Uterus (tissue), 4 donors: Measurements from ENCODE around the gene HDDC2. TPM values are rescaled to one million over a fixed set of nuclear protein-coding genes. Genes with fewer than 3 reads are reported as not detected.

Experiments used
- DNase-seq, 2 donors: peaks; one replicate each; pipeline ENCODE4 v3.0.0-alpha.2; 2019 to 2020
- H3K27ac ChIP-seq, 2 donors: fragments of 200-600 bp; sonication (generic); 1 replicate in 1 of 2; 2 replicates in 1 of 2; pipeline ENCODE4 v1.5.1; 2016 to 2018
- H3K27me3 ChIP-seq, 2 donors: fragments of 200-600 bp; sonication (generic); one replicate each; pipeline ENCODE4 v1.5.1; 2018 to 2019; ENCODE audit warnings: control low read depth in 1 of 2
- H3K36me3 ChIP-seq, 2 donors: fragments of 200-600 bp; sonication (generic); one replicate each; pipeline ENCODE4 v1.5.1; 2019; ENCODE audit warnings: control low read depth in 1 of 2
- H3K4me1 ChIP-seq, 2 donors: fragments of 200-600 bp; sonication (generic); one replicate each; pipeline ENCODE4 v1.5.1; 2018 to 2019; ENCODE audit warnings: control low read depth in 1 of 2
- H3K4me3 ChIP-seq, 2 donors: fragments of 200-600 bp; sonication (generic); 1 replicate in 1 of 2; 2 replicates in 1 of 2; pipeline ENCODE4 v1.5.1; 2018 to 2019; ENCODE audit warnings: mild to moderate bottlenecking in 1 of 2
- H3K9me3 ChIP-seq, 2 donors: fragments of 200-600 bp; sonication (generic); one replicate each; pipeline ENCODE4 v1.5.1; 2019; ENCODE audit warnings: control low read depth in 1 of 2
- POLR2A ChIP-seq, 2 donors: fragments of 450-650 bp; IDR thresholded peaks; one replicate each; pipeline ENCODE4 v1.6.1; 2016; ENCODE audit warnings: antibody characterized with exemption in 2 of 2, mild to moderate bottlenecking in 1 of 2, moderate library complexity in 1 of 2
- intact Hi-C: fragments of 100-400 bp; cut with DNase I; formaldehyde crosslinking; loops from one replicate; pipeline ENCODE4 v1.15.1; 2023; ENCODE audit warnings: low total_unique reads
- total RNA-seq, 4 donors: library from RNA; depleted of rRNA in 3 of 4; stranded (reverse); fragments of >200 nt in 3 of 4; gene quantifications; one replicate each; pipeline versions ENCODE4 v1.1.0 to v1.2.4, GENCODE V29; 2014 to 2023
- TF ChIP-seq, protein P1 (sequence below), 4 experiments: fragments of 200-600 bp in 2 of 4; fragments of 450-650 bp in 2 of 4; sonication (generic) in 2 of 4; IDR thresholded peaks; one replicate each; pipeline ENCODE4 v1.5.1; 2016 to 2019; ENCODE audit warnings: antibody characterized with exemption in 4 of 4, mild to moderate bottlenecking in 2 of 4, moderate library complexity in 1 of 4
- donor health status: DM: yes; HTN: yes; CAD: no.

Gene HDDC2
- total RNA-seq, 4 donors from 2014 or later: 11.3 to 45.2 (median 36.0) TPM

DNA sequence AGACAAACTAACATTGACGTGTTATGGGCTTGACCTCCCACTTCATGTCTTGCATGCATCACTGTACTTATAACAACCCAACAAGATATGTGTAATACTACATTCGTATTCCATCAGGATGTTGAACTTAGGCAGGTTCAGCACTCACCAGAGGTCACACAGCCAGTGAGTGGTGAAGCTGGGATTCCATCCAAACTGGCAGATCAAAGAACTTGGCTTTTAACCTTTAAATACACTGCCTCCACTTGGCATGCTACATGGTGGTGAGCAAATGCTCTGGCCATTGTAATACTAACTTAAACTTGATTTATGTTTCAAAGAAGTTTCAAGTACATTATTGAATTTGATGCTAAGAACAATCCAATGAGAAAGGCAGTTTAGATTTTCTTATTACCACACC is 10.7 kb upstream of the HDDC2 start:
- TF ChIP-seq, protein P1, sequence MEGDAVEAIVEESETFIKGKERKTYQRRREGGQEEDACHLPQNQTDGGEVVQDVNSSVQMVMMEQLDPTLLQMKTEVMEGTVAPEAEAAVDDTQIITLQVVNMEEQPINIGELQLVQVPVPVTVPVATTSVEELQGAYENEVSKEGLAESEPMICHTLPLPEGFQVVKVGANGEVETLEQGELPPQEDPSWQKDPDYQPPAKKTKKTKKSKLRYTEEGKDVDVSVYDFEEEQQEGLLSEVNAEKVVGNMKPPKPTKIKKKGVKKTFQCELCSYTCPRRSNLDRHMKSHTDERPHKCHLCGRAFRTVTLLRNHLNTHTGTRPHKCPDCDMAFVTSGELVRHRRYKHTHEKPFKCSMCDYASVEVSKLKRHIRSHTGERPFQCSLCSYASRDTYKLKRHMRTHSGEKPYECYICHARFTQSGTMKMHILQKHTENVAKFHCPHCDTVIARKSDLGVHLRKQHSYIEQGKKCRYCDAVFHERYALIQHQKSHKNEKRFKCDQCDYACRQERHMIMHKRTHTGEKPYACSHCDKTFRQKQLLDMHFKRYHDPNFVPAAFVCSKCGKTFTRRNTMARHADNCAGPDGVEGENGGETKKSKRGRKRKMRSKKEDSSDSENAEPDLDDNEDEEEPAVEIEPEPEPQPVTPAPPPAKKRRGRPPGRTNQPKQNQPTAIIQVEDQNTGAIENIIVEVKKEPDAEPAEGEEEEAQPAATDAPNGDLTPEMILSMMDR (IDR thresholded peaks at IDR 0.05): no peak
- Histone ChIP-seq H3K9me3 (no peaks in the 10 kb centered on the region), H3K27me3 (no peaks in the 10 kb centered on the region), H3K4me3 (no peak overlapping the region), H3K36me3 (no peaks in the 10 kb centered on the region), H3K27ac (no peak overlapping the region), H3K4me1 (no peaks in the 10 kb centered on the region)
- no peak for DNase-seq
- intact Hi-C loops: loop anchor here (5.0 kb wide), 1 partner anchor 455 kb away; no protein-coding TSS in a partner anchor

DNA sequence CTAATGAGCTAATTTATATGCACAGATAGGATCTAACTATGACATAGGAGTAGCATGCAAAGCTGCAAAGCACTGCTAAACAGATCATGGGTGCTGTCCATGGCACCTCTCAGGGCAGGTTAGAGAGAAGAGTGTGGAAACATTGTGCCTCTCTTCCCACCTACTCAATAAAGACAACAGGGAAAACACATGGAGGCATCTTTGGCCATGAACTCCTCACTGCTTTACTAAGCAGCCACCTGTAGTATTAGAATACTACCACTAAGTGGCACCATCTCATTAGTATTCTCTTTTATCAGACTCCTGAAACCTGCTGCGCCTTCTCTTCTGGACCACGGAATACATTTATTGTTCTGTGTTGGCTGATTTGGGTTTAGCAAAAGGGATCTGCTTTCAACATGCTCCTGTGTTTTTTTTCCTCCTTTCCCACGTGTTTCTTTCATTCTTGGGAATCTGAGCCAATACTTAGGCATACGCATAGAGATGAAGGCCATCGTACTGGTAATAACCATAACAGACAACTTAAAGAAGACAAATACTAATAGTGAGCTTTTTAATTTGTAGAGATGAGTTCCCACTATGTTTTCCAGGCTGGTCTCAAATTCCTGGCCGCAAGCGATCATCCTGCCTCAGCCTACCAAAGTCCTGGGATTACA is 9.4 kb upstream of the HDDC2 start:
- Histone ChIP-seq H3K4me3 (no peak overlapping the region), H3K9me3 (no peaks in the 10 kb centered on the region), H3K27me3 (no peaks in the 10 kb centered on the region), H3K27ac (no peak overlapping the region), H3K4me1 (no peaks in the 10 kb centered on the region), H3K36me3 (no peaks in the 10 kb centered on the region)
- intact Hi-C loops: loop anchor here (5.0 kb wide), 1 partner anchor 456 kb away; no protein-coding TSS in a partner anchor
- no peak for TF ChIP-seq POLR2A (IDR thresholded peaks at IDR 0.05)
- TF ChIP-seq, protein P1 (IDR thresholded peaks at IDR 0.05): peak; percentile 66 to 85 (median 76)
- no peak for DNase-seq

GRCh38 chr6:125307964-125308615 is 6.3 kb upstream of the HDDC2 start:
- Histone ChIP-seq H3K27ac (no peak overlapping the region), H3K27me3 (no peaks in the 10 kb centered on the region), H3K36me3 (no peaks in the 10 kb centered on the region), H3K4me1 (no peaks in the 10 kb centered on the region), H3K4me3 (no peak overlapping the region), H3K9me3 (no peaks in the 10 kb centered on the region)
- intact Hi-C loops: no loop called here
- no peak for TF ChIP-seq POLR2A (IDR thresholded peaks at IDR 0.05)
- TF ChIP-seq, protein P1 (IDR thresholded peaks at IDR 0.05): no peak
- DNase-seq: no peak

GRCh38 chr6:125307150-125307838 is 5.5 kb upstream of the HDDC2 start:
- Histone ChIP-seq H3K4me3 (no peak overlapping the region), H3K36me3 (no peaks in the 10 kb centered on the region), H3K27me3 (no peaks in the 10 kb centered on the region), H3K27ac (no peak overlapping the region), H3K9me3 (no peaks in the 10 kb centered on the region), H3K4me1 (no peaks in the 10 kb centered on the region)
- no peak for DNase-seq
- TF ChIP-seq, protein P1 (IDR thresholded peaks at IDR 0.05): no peak
- no peak for TF ChIP-seq POLR2A (IDR thresholded peaks at IDR 0.05)
- intact Hi-C loops: no loop called here

DNA sequence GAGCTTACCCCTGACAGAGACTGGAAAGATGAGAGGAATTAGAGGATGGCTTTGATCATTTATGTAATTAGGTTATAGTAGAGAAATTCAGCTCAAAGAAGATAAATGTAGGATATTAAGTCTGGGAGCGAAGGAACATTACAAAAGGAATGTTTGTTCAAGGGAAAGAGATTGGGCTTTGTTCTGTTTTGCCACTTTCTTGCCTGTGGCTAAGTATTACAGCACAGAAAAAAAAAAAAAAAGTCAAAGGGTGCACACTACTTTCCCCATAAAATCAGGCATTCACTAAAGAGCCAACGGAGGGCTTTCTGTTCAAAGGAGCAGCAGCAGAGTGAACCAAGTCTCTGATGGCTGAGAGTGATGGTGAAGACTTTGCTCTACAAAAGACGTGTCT is 5.0 kb upstream of the HDDC2 start:
- Histone ChIP-seq H3K4me1 (no peaks in the 10 kb centered on the region), H3K9me3 (no peaks in the 10 kb centered on the region), H3K27ac (no peak overlapping the region), H3K36me3 (no peaks in the 10 kb centered on the region), H3K27me3 (no peaks in the 10 kb centered on the region), H3K4me3 (no peak overlapping the region)
- TF ChIP-seq, protein P1 (IDR thresholded peaks at IDR 0.05): no peak
- no peak for TF ChIP-seq POLR2A (IDR thresholded peaks at IDR 0.05)
- intact Hi-C loops: no loop called here
- no peak for DNase-seq
